Osteocyte (in vitro differentiated cells): ENCODE results near the gene DYNC1H1. TPM values are rescaled to one million over a fixed set of nuclear protein-coding genes. Genes with fewer than 3 reads are reported as not detected.

Source experiments
- DNase-seq: peaks from one replicate; pipeline ENCODE4 v3.0.0; 2021; ENCODE audit warnings: mixed read lengths; ENCODE audit not compliant: unreplicated experiment; ENCODE audit errors: extremely low spot score
- H3K27ac Mint-ChIP-seq: one replicate; pipeline ENCODE4 v1.8.0; 2021; ENCODE audit warnings: mild to moderate bottlenecking, mixed read lengths; ENCODE audit not compliant: unreplicated experiment
- H3K27me3 Mint-ChIP-seq: one replicate; pipeline ENCODE4 v1.8.0; 2021; ENCODE audit warnings: mixed read lengths; ENCODE audit not compliant: unreplicated experiment
- H3K36me3 Mint-ChIP-seq: one replicate; pipeline ENCODE4 v1.8.0; 2021; ENCODE audit warnings: mixed read lengths; ENCODE audit not compliant: unreplicated experiment
- H3K4me1 Mint-ChIP-seq: one replicate; pipeline ENCODE4 v1.8.0; 2021; ENCODE audit warnings: mixed read lengths; ENCODE audit not compliant: unreplicated experiment
- H3K4me3 Mint-ChIP-seq: one replicate; pipeline ENCODE4 v1.8.0; 2021; ENCODE audit warnings: mild to moderate bottlenecking, moderate library complexity, mixed read lengths; ENCODE audit not compliant: unreplicated experiment
- H3K9me3 Mint-ChIP-seq: one replicate; pipeline ENCODE4 v1.8.0; 2021; ENCODE audit warnings: mixed read lengths; ENCODE audit not compliant: unreplicated experiment
- total RNA-seq: library from RNA; stranded (reverse); gene quantifications from 2 replicates; pipeline ENCODE4 v1.2.1, GENCODE V29; 2021
- TF ChIP-seq, protein P1 (sequence below): fragments of 200-600 bp; sonication (generic); IDR thresholded peaks from 2 replicates; pipeline ENCODE4 v1.5.0; 2021; ENCODE audit warnings: antibody characterized with exemption, mild to moderate bottlenecking, moderate library complexity

DYNC1H1 gene
- total RNA-seq, 1 donor from 2014 or later = 821 TPM

- no peaks in the 10 kb centered on the region for H3K9me3 Mint-ChIP-seq
- no peak for DNase-seq
- TF ChIP-seq, protein P1, sequence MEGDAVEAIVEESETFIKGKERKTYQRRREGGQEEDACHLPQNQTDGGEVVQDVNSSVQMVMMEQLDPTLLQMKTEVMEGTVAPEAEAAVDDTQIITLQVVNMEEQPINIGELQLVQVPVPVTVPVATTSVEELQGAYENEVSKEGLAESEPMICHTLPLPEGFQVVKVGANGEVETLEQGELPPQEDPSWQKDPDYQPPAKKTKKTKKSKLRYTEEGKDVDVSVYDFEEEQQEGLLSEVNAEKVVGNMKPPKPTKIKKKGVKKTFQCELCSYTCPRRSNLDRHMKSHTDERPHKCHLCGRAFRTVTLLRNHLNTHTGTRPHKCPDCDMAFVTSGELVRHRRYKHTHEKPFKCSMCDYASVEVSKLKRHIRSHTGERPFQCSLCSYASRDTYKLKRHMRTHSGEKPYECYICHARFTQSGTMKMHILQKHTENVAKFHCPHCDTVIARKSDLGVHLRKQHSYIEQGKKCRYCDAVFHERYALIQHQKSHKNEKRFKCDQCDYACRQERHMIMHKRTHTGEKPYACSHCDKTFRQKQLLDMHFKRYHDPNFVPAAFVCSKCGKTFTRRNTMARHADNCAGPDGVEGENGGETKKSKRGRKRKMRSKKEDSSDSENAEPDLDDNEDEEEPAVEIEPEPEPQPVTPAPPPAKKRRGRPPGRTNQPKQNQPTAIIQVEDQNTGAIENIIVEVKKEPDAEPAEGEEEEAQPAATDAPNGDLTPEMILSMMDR = no peak
- H3K27ac Mint-ChIP-seq = no peak overlapping the region
- H3K4me1 Mint-ChIP-seq = no peaks in the 10 kb centered on the region
- no peaks in the 10 kb centered on the region for H3K27me3 Mint-ChIP-seq
- no peak overlapping the region for H3K4me3 Mint-ChIP-seq
- H3K36me3 Mint-ChIP-seq = peaks cover 61% of the 10 kb centered on the region
These were observed 85.1 kb downstream of the DYNC1H1 start for GRCh38 chr14:102049258-102050025.

GRCh38 chr14:102050026-102050405, 85.6 kb downstream of the DYNC1H1 start:
- Mint-ChIP-seq H3K36me3 (peaks cover 57% of the 10 kb centered on the region), H3K27ac (no peak overlapping the region), H3K9me3 (no peaks in the 10 kb centered on the region)

GRCh38 chr14:102050625-102051024, 86.3 kb downstream of the DYNC1H1 start:
- no peaks in the 10 kb centered on the region for H3K27me3 Mint-ChIP-seq

More at GRCh38 chr14:102050026-102050405, 85.6 kb downstream of the DYNC1H1 start:
- TF ChIP-seq, protein P1 = no peak
- Mint-ChIP-seq H3K4me3 (no peak overlapping the region), H3K27me3 (no peaks in the 10 kb centered on the region), H3K4me1 (no peaks in the 10 kb centered on the region)
- DNase-seq = no peak

DNA sequence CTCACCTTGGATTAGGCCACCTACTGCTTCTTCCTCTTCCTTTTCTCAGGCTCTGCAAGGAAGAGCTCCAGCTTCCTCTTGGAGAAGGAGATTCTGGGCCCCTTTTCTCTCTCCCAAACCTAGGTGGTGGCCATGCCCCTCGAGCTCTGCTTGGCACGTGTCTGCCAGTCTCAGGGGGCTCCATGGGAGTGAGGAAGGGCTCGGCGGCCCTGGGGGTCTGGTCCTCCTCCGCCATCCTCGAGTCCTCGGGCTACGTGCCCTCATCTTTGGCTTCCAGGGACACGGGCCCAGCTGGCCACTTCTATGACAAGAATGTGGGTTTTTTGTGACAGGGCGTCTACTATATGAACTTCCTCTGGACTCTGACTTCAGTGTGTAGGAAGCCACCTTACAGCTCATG, 88.1 kb downstream of the DYNC1H1 start:
- Mint-ChIP-seq H3K36me3 (peaks cover 56% of the 10 kb centered on the region), H3K4me1 (no peaks in the 10 kb centered on the region), H3K27me3 (no peaks in the 10 kb centered on the region), H3K27ac (no peak overlapping the region), H3K4me3 (no peak overlapping the region), H3K9me3 (no peaks in the 10 kb centered on the region)
- TF ChIP-seq, protein P1 = no peak
- no peak for DNase-seq

More at GRCh38 chr14:102050625-102051024, 86.3 kb downstream of the DYNC1H1 start:
- Mint-ChIP-seq H3K4me1 (no peaks in the 10 kb centered on the region), H3K4me3 (no peak overlapping the region), H3K27ac (no peak overlapping the region), H3K9me3 (no peaks in the 10 kb centered on the region), H3K36me3 (peaks cover 62% of the 10 kb centered on the region)
- no peak for DNase-seq
- TF ChIP-seq, protein P1 = no peak

DNA sequence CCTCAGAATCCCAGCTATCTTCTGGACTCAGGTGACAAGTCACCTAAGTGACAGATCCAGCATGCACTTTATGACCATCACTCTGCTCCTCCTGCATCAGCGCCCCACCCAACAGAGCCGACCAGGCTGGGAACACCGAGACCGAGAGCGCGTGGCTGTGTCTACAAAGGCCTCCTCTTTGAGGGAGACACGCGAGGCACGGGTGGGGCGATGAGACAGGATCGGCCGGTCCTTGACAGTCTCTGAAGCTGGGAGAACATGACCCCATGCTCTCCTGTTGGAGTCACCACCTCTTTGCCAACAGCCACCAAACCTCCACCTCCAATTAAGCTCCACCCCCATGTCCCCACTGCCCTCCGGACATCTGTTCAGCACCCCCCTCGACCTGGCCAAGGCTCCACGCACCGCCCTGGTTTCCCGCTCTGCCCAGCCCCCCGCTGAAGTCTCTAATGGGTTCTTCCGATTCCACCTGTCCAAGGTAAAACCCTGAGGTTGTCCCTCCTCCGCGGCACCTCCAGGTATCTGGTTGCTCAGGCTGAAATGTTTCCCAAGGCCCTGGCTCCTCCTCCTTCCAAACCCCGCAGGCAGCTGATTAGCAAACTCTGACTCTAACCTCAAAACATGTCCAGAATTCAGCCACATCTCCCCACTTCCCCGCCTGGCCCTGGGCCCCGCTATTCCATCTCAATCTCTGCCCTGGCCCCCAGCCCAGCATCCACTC, 91.0 kb downstream of the DYNC1H1 start:
- no peaks in the 10 kb centered on the region for H3K9me3 Mint-ChIP-seq
- DNase-seq = no peak
- H3K4me1 Mint-ChIP-seq = no peaks in the 10 kb centered on the region
- no peaks in the 10 kb centered on the region for H3K27me3 Mint-ChIP-seq
- no peak overlapping the region for H3K4me3 Mint-ChIP-seq
- TF ChIP-seq, protein P1 = no peak
- peaks cover 33% of the 10 kb centered on the region for H3K36me3 Mint-ChIP-seq
- peak overlapping the region; percentile 5 for H3K27ac Mint-ChIP-seq
